Stimulated activated CD4-positive, alpha-beta T cell treated with anti-CD3 and anti-CD28 coated beads, Interleukin-4, amount 100 ng/mL, for 24 hours (primary cell): ENCODE measurements around the gene CCDC196.
"Not testable (repeated sequence)": the region's sequence is repeated elsewhere in the genome, so short reads cannot be mapped to it uniquely, and the experiment has no call there.

Source experiments
- DNase-seq: peaks from one replicate; pipeline ENCODE4 v3.0.0-alpha.2; 2020

Gene CCDC196

GRCh38 chr14:66496188-66496807 is 10.1 kb downstream of the CCDC196 start:
- no peak for DNase-seq

DNA sequence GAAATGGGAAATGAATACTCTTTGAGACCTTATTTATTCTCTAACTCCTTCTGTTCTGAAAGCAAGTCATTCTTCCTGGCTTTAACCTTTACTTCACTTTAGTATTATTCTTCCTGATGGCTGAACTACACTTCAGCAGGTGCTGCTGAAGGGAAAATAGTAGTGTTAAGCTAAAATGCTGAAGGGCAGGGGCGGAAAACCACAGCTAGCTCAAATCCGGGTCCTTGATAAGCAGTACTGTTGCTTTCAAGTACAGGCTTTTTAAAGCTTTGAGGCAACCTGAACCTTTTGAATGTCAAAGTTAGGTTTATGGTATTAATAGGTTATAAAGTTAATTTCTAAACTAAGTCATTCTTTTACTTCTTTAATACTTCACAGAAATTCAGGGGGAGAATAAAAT is 10.7 kb downstream of the CCDC196 start:
- no peak for DNase-seq

- no peak for DNase-seq
These were observed 12.1 kb downstream of the CCDC196 start for GRCh38 chr14:66498311-66498710.

DNA sequence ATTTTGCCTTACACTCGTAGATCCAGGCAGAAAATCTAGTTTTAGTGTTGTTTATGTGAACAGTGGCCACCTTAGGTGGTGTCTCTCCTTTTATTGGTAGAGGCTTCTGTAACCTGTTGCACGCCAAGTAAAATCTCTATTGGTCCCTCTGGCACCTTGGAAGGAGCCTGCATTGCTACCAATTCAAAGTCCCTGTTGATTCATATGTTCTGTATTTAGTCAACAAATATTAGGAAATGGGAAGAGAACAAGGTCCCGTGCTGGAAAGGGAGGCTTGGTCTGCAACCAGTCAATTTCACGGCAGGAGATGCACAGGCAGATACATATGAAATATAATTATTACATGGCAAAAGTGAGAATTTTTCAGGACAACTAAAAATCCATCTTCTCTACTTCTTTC is 15.4 kb downstream of the CCDC196 start:
- no peak for DNase-seq

DNA sequence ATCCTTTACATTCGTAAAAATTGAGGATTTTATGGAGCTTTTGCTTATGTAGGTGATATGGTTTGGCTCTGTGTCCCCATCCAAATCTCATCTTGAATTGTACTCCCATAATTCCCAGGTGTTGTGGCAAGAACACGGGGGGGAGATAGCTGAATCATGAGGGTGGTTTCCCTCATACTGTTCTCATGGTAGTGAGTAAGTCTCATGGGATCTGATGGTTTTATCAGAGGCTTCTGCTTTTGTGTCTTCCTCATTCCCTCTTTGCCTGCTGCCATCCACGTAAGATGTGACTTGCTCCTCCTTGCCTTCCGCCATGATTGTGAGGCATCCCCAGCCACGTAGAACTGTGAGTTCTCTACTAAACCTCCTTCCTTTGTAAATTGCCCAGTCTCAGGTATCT is 16.7 kb downstream of the CCDC196 start:
- not testable (repeated sequence) for DNase-seq

GRCh38 chr14:66503532-66503931 is 17.4 kb downstream of the CCDC196 start:
- DNase-seq = no peak

- peak; percentile 38 for DNase-seq
These were observed 21.1 kb downstream of the CCDC196 start for GRCh38 chr14:66507181-66507721.

DNA sequence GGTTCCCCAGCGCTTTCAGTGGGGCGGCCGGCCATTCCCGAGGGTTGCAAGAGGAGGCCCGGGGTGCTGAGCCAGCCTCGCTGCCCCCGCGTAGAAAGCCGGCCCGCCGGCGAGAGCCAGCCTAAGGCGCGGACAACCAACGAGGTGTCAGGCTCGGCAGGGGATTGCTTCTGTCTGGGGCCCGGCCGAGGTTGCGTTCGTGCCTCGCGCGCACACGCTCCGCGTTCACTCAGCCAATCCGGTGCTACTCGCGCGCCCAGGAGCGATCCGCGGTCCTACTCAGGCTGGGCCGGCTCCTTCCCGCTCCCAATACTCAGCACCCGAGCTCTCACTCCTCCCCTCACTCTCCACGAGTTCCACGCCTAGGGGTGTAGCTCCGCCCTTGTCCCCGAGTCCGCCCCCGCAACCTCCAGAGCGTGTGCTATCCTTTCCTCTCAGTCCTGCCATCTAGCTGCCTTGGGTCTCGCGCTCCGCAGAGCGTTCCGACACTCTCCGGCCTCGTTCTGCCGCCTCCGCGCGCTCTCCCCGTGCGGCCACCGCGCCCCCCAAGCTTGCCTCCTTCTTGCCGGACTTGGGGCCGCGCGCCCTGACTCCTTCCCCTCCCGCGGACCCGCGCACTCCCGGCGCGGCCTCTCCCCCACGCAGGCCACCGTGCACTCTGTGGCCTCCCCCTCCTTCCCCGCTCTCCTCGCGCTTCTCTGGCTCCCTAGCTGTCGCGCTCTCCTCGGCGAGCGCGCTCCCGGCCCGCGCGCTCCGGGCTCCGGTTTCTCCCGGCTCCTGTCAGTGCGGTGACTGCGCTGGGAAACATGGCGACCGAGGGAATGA is 21.8 kb downstream of the CCDC196 start, which contains the start of gene GPHN:
GPHN (plus strand) TSS at position 426 of the 825 bp plus-strand sequence.
- peak; percentile 92 for DNase-seq

- no peak for DNase-seq
These were observed 22.3 kb downstream of the CCDC196 start for GRCh38 chr14:66508547-66508845.

DNA sequence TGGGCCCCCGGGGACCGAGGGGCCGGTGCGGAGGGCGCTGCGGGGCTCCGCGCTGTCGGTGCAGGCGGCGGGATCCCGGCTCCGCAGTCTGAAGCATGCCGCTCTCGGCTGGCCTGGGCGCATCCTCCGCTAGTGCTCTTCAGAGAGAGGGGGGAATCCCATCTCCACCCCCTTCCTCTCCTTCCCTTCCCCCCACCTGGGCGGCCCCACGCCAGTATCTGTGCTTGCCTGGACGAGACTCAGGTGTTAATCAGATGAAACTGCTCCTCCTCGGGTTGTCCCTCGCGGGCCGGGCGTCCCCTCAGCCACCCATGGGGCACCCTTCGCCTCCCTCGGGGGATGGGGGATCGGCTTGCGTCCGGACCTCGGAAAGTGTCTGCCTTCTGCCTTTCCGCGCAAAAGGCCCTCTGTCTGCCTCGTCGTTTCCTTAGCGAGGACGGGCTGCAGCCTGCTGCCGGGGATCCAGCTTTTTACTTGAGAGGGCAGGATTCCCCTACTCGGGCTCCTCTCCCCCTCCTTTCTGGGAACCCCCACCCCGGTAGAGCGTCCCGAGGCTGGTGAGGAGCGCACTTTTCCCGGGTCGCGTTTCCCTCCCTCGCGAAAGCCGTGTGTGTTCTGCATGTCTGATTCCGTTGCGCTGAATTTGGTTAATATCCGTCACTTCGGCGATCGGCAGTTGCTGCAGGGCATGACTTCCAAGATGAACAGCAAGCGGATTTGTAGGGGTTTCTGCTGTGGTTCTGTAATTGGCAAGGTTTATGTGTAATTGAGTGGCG is 22.9 kb downstream of the CCDC196 start:
- DNase-seq = peak; percentile 51

DNA sequence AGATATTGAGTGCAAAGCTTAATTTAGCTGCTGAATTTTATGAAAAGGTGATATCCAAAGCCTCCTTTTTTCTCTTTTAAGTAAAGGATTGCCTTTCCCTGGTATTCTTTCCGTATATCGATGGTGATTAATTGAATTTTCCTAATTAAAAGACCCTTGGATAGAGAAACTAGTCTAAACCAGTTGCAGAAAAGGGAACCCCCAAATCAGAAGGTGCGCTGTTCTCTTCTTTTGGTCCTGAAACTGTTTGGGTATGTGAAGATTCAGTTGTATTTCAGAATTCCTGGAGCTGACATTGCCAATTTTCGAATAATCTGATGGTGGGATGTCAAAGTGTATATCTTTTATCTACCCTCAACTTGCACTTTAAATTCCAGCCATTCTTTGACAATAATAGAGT is 23.7 kb downstream of the CCDC196 start:
- no peak for DNase-seq

DNA sequence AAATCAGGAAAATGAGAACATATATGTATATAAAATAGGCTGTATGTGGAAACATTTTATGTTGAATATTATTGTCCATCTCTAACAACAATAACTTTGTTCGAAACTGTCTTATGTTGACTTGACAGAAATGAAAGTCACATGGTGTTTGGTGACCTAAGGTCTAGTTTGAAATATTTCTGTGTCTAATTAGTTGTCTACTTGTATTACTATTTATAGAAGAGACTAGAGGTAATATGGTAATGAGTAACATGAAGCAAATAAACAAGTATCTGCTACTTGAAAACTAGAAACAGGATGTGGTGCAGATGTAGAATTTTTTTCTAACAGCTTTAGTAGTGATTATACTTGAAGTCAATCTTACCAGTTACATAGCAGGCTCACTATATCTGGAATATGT is 25.7 kb downstream of the CCDC196 start:
- no peak for DNase-seq

DNA sequence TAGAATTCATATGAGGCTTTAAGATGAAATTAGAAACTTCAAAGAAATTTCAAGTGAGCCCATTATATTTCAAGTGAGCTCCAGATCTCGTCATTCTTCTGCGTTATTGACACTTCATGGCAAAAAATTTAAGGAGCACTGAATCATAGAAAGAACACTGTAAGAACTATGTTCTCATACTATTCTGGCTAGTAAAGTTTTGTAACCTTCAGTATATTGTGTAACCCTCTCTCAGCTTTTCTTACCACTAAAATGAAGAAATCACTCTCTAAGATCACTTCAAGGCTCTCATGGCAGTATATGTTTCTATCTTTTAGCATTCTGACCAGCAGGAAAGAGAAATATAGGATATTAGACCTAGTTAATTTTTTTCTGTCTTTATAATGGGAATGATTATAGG is 28.0 kb downstream of the CCDC196 start:
- DNase-seq = no peak

- no peak for DNase-seq
These were observed 44.4 kb downstream of the CCDC196 start for GRCh38 chr14:66530526-66530925.

DNA sequence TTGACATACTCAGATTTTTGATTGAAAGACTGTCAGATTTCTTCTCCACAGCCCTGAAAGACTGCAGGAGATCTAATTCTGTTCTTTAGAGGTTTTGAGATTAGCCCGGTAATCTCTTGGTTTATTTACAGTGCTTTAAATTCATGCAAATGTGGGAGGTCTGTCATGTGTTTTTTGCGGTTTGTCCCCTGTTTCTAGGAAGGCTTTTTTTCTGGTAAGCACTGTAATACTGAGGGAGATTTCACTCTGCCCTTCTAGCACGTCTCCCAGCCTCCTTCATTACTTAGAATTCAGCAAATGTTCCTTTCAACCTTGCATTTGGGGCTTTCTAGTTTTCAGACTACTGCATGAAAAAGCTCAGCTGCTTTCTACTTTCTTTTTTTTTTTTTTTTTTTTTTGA is 52.9 kb downstream of the CCDC196 start:
- no peak for DNase-seq

DNA sequence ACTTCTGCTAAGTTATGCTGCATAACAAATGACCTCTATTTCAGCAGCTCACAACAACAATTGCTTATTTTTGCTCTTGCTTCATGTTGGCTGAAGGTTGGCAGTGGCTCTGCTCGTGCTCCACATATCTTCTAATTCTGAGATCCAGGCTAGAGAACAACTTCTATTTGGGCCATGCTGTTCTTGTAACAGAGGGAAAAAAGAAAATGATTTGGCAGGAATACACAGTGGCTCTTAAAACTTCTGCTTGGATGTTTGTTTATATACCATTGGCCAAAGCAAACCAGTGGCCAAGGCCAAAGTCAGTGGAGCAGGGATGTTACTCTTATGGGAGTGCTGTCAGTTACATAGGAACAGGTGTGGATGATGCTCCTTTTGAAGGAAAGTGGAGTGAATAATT is 53.9 kb downstream of the CCDC196 start:
- no peak for DNase-seq

DNA sequence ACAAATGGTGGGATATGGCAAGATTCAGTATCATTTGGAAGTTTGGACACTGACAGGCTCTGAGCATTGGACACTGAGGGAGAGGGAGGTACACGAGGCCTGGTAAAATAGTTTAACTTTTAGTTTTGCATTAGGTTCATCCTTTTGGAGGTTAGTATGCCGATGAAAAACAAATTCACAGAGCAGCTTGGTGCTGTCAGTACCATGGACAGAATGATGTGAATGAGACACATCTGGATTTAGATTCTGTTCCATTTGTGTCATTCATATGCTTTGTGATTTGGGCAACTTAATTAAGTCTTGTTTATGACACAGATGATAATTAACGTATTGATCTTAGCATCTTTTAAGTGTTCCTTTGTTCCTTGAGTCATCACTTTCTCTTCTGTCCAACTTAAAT is 55.5 kb downstream of the CCDC196 start:
- DNase-seq = no peak

- DNase-seq = no peak
These were observed 57.8 kb downstream of the CCDC196 start for GRCh38 chr14:66543996-66544395.

- not testable (repeated sequence) for DNase-seq
These were observed 59.0 kb downstream of the CCDC196 start for GRCh38 chr14:66545191-66545590.

GRCh38 chr14:66545751-66546150 is 59.6 kb downstream of the CCDC196 start:
- not testable (repeated sequence) for DNase-seq
